ENCODE results near the gene AAMP.

The AAMP gene

GRCh38 chr2:218256612-218257350 lies 13.2 kb downstream of the AAMP start:
- no peak for DNase-seq
- peaks cover 35% of the 10 kb centered on the region for H3K4me1 Mint-ChIP-seq
- no peak overlapping the region for H3K4me3 Mint-ChIP-seq
- H3K27ac Mint-ChIP-seq = no peak overlapping the region
- H3K36me3 Mint-ChIP-seq (ENCODE audit: low read depth) = peaks cover 32% of the 10 kb centered on the region
- TF ChIP-seq CTCF (IDR thresholded peaks at IDR 0.05) = no peak
- no peaks in the 10 kb centered on the region for H3K27me3 Mint-ChIP-seq (ENCODE audit: low read depth, poor library complexity)
- no peaks in the 10 kb centered on the region for H3K9me3 Mint-ChIP-seq

- Mint-ChIP-seq H3K27me3 (ENCODE audit: low read depth, poor library complexity) (no peaks in the 10 kb centered on the region), H3K4me1 (peaks cover 22% of the 10 kb centered on the region), H3K4me3 (no peak overlapping the region), H3K27ac (no peak overlapping the region), H3K36me3 (ENCODE audit: low read depth) (peaks cover 45% of the 10 kb centered on the region), H3K9me3 (no peaks in the 10 kb centered on the region)
- no peak for DNase-seq
- no peak for TF ChIP-seq CTCF (IDR thresholded peaks at IDR 0.05)
Measured at GRCh38 chr2:218255446-218255845, 14.5 kb downstream of the AAMP start.

GRCh38 chr2:218253232-218253625 lies 16.7 kb downstream of the AAMP start:
- Mint-ChIP-seq H3K4me1 (peaks cover 4% of the 10 kb centered on the region), H3K9me3 (no peaks in the 10 kb centered on the region), H3K27me3 (ENCODE audit: low read depth, poor library complexity) (no peaks in the 10 kb centered on the region), H3K4me3 (no peak overlapping the region), H3K27ac (no peak overlapping the region), H3K36me3 (ENCODE audit: low read depth) (peaks cover 64% of the 10 kb centered on the region)
- no peak for TF ChIP-seq CTCF (IDR thresholded peaks at IDR 0.05)
- no peak for DNase-seq

- H3K36me3 Mint-ChIP-seq (ENCODE audit: low read depth) = peaks cover 68% of the 10 kb centered on the region
- peaks cover 3% of the 10 kb centered on the region for H3K4me1 Mint-ChIP-seq
- no peak overlapping the region for H3K27ac Mint-ChIP-seq
- H3K27me3 Mint-ChIP-seq (ENCODE audit: low read depth, poor library complexity) = no peaks in the 10 kb centered on the region
- H3K4me3 Mint-ChIP-seq = no peak overlapping the region
- no peak for TF ChIP-seq CTCF (IDR thresholded peaks at IDR 0.05)
- DNase-seq = no peak
- no peaks in the 10 kb centered on the region for H3K9me3 Mint-ChIP-seq
Measured at GRCh38 chr2:218252509-218253231, 17.3 kb downstream of the AAMP start.

- H3K4me1 Mint-ChIP-seq = no peaks in the 10 kb centered on the region
- no peaks in the 10 kb centered on the region for H3K27me3 Mint-ChIP-seq (ENCODE audit: low read depth, poor library complexity)
- H3K9me3 Mint-ChIP-seq = no peaks in the 10 kb centered on the region
- DNase-seq = no peak
- TF ChIP-seq CTCF (IDR thresholded peaks at IDR 0.05) = no peak
- no peak overlapping the region for H3K4me3 Mint-ChIP-seq
- no peak overlapping the region for H3K27ac Mint-ChIP-seq
- peaks cover 72% of the 10 kb centered on the region for H3K36me3 Mint-ChIP-seq (ENCODE audit: low read depth)
Measured at GRCh38 chr2:218249691-218250090, 20.2 kb downstream of the AAMP start.
